Measurements from ENCODE around the gene PRR19.

DNA sequence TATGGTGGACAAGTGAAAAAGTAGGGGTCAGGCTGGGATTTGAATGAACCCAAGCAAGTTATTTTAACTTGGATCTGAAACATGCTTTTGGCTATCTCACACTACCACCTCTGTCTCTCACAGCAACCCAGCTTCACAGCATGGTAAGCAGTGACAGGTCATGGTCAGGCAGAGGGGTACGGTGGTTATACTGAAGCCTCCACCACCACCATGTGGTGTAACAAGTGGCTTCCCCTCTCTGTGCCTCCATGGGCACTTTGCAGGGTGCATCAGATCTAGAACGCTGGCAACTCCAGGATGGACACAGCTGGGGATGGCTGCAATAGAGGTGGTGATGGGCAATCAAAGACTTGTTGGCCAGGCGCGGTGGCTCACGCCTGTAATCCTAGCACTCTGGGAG lies 10.4 kb downstream of the PRR19 start:
- TF ChIP-seq, protein P1, sequence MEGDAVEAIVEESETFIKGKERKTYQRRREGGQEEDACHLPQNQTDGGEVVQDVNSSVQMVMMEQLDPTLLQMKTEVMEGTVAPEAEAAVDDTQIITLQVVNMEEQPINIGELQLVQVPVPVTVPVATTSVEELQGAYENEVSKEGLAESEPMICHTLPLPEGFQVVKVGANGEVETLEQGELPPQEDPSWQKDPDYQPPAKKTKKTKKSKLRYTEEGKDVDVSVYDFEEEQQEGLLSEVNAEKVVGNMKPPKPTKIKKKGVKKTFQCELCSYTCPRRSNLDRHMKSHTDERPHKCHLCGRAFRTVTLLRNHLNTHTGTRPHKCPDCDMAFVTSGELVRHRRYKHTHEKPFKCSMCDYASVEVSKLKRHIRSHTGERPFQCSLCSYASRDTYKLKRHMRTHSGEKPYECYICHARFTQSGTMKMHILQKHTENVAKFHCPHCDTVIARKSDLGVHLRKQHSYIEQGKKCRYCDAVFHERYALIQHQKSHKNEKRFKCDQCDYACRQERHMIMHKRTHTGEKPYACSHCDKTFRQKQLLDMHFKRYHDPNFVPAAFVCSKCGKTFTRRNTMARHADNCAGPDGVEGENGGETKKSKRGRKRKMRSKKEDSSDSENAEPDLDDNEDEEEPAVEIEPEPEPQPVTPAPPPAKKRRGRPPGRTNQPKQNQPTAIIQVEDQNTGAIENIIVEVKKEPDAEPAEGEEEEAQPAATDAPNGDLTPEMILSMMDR (conservative IDR thresholded peaks at IDR 0.05), result no peak
- TF ChIP-seq ZFX (IDR thresholded peaks at IDR 0.05), result no peak

Measured in C4-2B (cell line).